ENCODE results near the gene MRNIP.

MRNIP gene

GRCh38 chr5:179904463-179905160 is 46.0 kb upstream of the MRNIP start:
- H3K4me3 ChIP-seq (ENCODE audit: control insufficient read depth, low read depth, low read length), result no peak overlapping the region
- DNase-seq (ENCODE audit: low read depth), result no peak
- no peak for TF ChIP-seq CTCF (IDR thresholded peaks at IDR 0.05; ENCODE audit: control insufficient read depth, insufficient read depth, low read depth, low read length, missing control alignments)

- no peak for TF ChIP-seq CTCF (IDR thresholded peaks at IDR 0.05; ENCODE audit: control insufficient read depth, insufficient read depth, low read depth, low read length, missing control alignments)
- DNase-seq (ENCODE audit: low read depth), result no peak
- H3K4me3 ChIP-seq (ENCODE audit: control insufficient read depth, low read depth, low read length), result no peak overlapping the region
Measured at GRCh38 chr5:179902763-179903158, 44.1 kb upstream of the MRNIP start.

GRCh38 chr5:179901915-179902762 is 43.5 kb upstream of the MRNIP start:
- no peak for DNase-seq (ENCODE audit: low read depth)
- no peak for TF ChIP-seq CTCF (IDR thresholded peaks at IDR 0.05; ENCODE audit: control insufficient read depth, insufficient read depth, low read depth, low read length, missing control alignments)
- H3K4me3 ChIP-seq (ENCODE audit: control insufficient read depth, low read depth, low read length), result no peak overlapping the region

GRCh38 chr5:179901462-179901861 is 42.8 kb upstream of the MRNIP start:
- no peak for TF ChIP-seq CTCF (IDR thresholded peaks at IDR 0.05; ENCODE audit: control insufficient read depth, insufficient read depth, low read depth, low read length, missing control alignments)
- DNase-seq (ENCODE audit: low read depth), result no peak
- no peak overlapping the region for H3K4me3 ChIP-seq (ENCODE audit: control insufficient read depth, low read depth, low read length)

GRCh38 chr5:179900711-179901110 is 42.1 kb upstream of the MRNIP start:
- H3K4me3 ChIP-seq (ENCODE audit: control insufficient read depth, low read depth, low read length), result no peak overlapping the region
- no peak for DNase-seq (ENCODE audit: low read depth)
- TF ChIP-seq CTCF (IDR thresholded peaks at IDR 0.05; ENCODE audit: control insufficient read depth, insufficient read depth, low read depth, low read length, missing control alignments), result no peak

GRCh38 chr5:179900206-179900605 is 41.6 kb upstream of the MRNIP start:
- H3K4me3 ChIP-seq (ENCODE audit: control insufficient read depth, low read depth, low read length), result no peak overlapping the region
- TF ChIP-seq CTCF (IDR thresholded peaks at IDR 0.05; ENCODE audit: control insufficient read depth, insufficient read depth, low read depth, low read length, missing control alignments), result no peak
- no peak for DNase-seq (ENCODE audit: low read depth)

Measured in AG09309 (cell line).